Endodermal cell (in vitro differentiated cells): ENCODE data around the gene MYLIP. TPM values are rescaled to one million over a fixed set of nuclear protein-coding genes. Genes with fewer than 3 reads are reported as not detected.

Experiments
- DNase-seq: peaks from one replicate; pipeline ENCODE4 v3.0.0-alpha.2; 2017
- H3K27ac ChIP-seq: 2 replicates; pipeline ENCODE4 v1.5.1; 2013; ENCODE audit warnings: mild to moderate bottlenecking, low read depth, low read length, moderate library complexity
- H3K27me3 ChIP-seq: 2 replicates; pipeline ENCODE4 v1.6.1; 2013; ENCODE audit warnings: mild to moderate bottlenecking, low read length, moderate library complexity; ENCODE audit not compliant: insufficient read depth, control insufficient read depth, poor library complexity, severe bottlenecking
- H3K36me3 ChIP-seq: 2 replicates; pipeline ENCODE4 v1.7.0; 2013; ENCODE audit warnings: mild to moderate bottlenecking, low read length, moderate library complexity; ENCODE audit not compliant: control insufficient read depth, insufficient read depth
- H3K4me1 ChIP-seq: one replicate; pipeline ENCODE4 v1.7.0; 2013; ENCODE audit warnings: low read length; ENCODE audit not compliant: control insufficient read depth, insufficient read depth
- H3K4me3 ChIP-seq: 2 replicates; pipeline ENCODE4 v1.5.1; 2013; ENCODE audit warnings: mild to moderate bottlenecking, low read length, moderate library complexity
- H3K9ac ChIP-seq: 2 replicates; pipeline ENCODE4 v1.6.1; 2013; ENCODE audit warnings: mild to moderate bottlenecking, low read length, moderate library complexity; ENCODE audit not compliant: poor library complexity, severe bottlenecking; ENCODE audit errors: extremely low read depth
- H3K9me3 ChIP-seq: 2 replicates; pipeline ENCODE4 v1.6.1; 2013; ENCODE audit warnings: mild to moderate bottlenecking, low read length, moderate library complexity; ENCODE audit not compliant: control insufficient read depth
- H3K27ac Mint-ChIP-seq: 2 replicates; pipeline ENCODE4 v1.8.0; 2020; ENCODE audit warnings: mixed read lengths
- H3K27me3 Mint-ChIP-seq: 2 replicates; pipeline ENCODE4 v1.8.0; 2021; ENCODE audit warnings: mild to moderate bottlenecking, mixed read lengths; ENCODE audit not compliant: insufficient read depth
- H3K36me3 Mint-ChIP-seq: 2 replicates; pipeline ENCODE4 v1.8.0; 2020; ENCODE audit warnings: low read depth, mixed read lengths
- H3K4me1 Mint-ChIP-seq: 2 replicates; pipeline ENCODE4 v1.8.0; 2020; ENCODE audit warnings: mixed read lengths
- H3K4me3 Mint-ChIP-seq: 2 replicates; pipeline ENCODE4 v1.8.0; 2020; ENCODE audit warnings: mild to moderate bottlenecking, moderate library complexity, mixed read lengths
- H3K9me3 Mint-ChIP-seq: 2 replicates; pipeline ENCODE4 v1.8.0; 2020; ENCODE audit warnings: mild to moderate bottlenecking, mixed read lengths
- CTCF ChIP-seq: fragments of 200-600 bp; sonication (generic); conservative IDR thresholded peaks from 2 replicates; pipeline ENCODE4 v1.5.0; 2021; ENCODE audit warnings: antibody characterized with exemption, mild to moderate bottlenecking
- WGBS, 2 experiments: methylation state at CpG; one replicate each; pipeline versions ENCODE4 v1.1.5 to v1.1.7; 2013; ENCODE audit warnings: missing lambda C conversion rate in 2 of 2, mixed read lengths in 1 of 2; ENCODE audit not compliant: insufficient coverage in 1 of 2, insufficient read length in 1 of 2; 5-methylcytosine and 5-hydroxymethylcytosine counted together
- total RNA-seq, 2 donors: library from RNA; stranded (reverse); fragmentation: NEBNext Ultra II Directional in 1 of 2; extraction: Animal tissue kit (Norgen Biotek cat#: 25700) in 1 of 2; gene quantifications; 2 replicates in 1 of 2; 3 replicates in 1 of 2; pipeline ENCODE4 v1.2.1, GENCODE V29; 2021

MYLIP gene
- total RNA-seq, 2 donors from 2014 or later: 25.8 to 30.2 TPM

- Mint-ChIP-seq H3K4me3 (no peak overlapping the region), H3K9me3 (no peaks in the 10 kb centered on the region), H3K36me3 (no peaks in the 10 kb centered on the region), H3K27me3 (no peaks in the 10 kb centered on the region), H3K4me1 (no peaks in the 10 kb centered on the region), H3K27ac (no peak overlapping the region)
- H3K36me3 ChIP-seq: no peaks in the 10 kb centered on the region
- H3K27me3 ChIP-seq: no peaks in the 10 kb centered on the region
- H3K4me3 ChIP-seq: no peak overlapping the region
- no peak overlapping the region for H3K27ac ChIP-seq
- no peak overlapping the region for H3K9ac ChIP-seq
- 93 to 100% methylated on average over 1 to 5 of the region's 5 CpGs for WGBS, 2 experiments
- TF ChIP-seq CTCF: no peak
- DNase-seq: no peak
- H3K9me3 ChIP-seq: no peaks in the 10 kb centered on the region
- H3K4me1 ChIP-seq: no peaks in the 10 kb centered on the region
Measured at GRCh38 chr6:16108419-16108818, 20.5 kb upstream of the MYLIP start.

GRCh38 chr6:16108921-16109658 lies 19.8 kb upstream of the MYLIP start:
- no peak for DNase-seq
- H3K9me3 Mint-ChIP-seq: no peaks in the 10 kb centered on the region
- Histone ChIP-seq H3K4me1 (no peaks in the 10 kb centered on the region), H3K9me3 (no peaks in the 10 kb centered on the region), H3K27me3 (no peaks in the 10 kb centered on the region), H3K4me3 (no peak overlapping the region), H3K9ac (no peak overlapping the region), H3K36me3 (no peaks in the 10 kb centered on the region), H3K27ac (no peak overlapping the region)
- H3K27me3 Mint-ChIP-seq: no peaks in the 10 kb centered on the region
- no peaks in the 10 kb centered on the region for H3K4me1 Mint-ChIP-seq
- H3K36me3 Mint-ChIP-seq: no peaks in the 10 kb centered on the region
- H3K4me3 Mint-ChIP-seq: no peak overlapping the region
- 96 to 100% methylated on average over 2 to 5 of the region's 5 CpGs for WGBS, 2 experiments
- TF ChIP-seq CTCF: no peak
- H3K27ac Mint-ChIP-seq: no peak overlapping the region

GRCh38 chr6:16109659-16110305 lies 19.1 kb upstream of the MYLIP start:
- H3K27me3 ChIP-seq: no peaks in the 10 kb centered on the region
- no peaks in the 10 kb centered on the region for H3K36me3 Mint-ChIP-seq
- no peaks in the 10 kb centered on the region for H3K4me1 ChIP-seq
- no peak overlapping the region for H3K9ac ChIP-seq
- 72 to 85% methylated on average over 4 of the region's 4 CpGs for WGBS, 2 experiments
- no peaks in the 10 kb centered on the region for H3K27me3 Mint-ChIP-seq
- no peak for TF ChIP-seq CTCF
- H3K4me3 Mint-ChIP-seq: no peak overlapping the region
- DNase-seq: no peak
- no peak overlapping the region for H3K27ac ChIP-seq
- no peaks in the 10 kb centered on the region for H3K4me1 Mint-ChIP-seq
- no peak overlapping the region for H3K27ac Mint-ChIP-seq
- H3K9me3 ChIP-seq: no peaks in the 10 kb centered on the region
- H3K36me3 ChIP-seq: no peaks in the 10 kb centered on the region
- H3K4me3 ChIP-seq: no peak overlapping the region
- H3K9me3 Mint-ChIP-seq: no peaks in the 10 kb centered on the region
